HG03558 (cell line): Measurements from ENCODE around the gene PRDM9.
"Not testable (repeated sequence)": the region's sequence is repeated elsewhere in the genome, so short reads cannot be mapped to it uniquely, and the experiment has no call there.

Experiments used
- ATAC-seq: cut with Tn5 transposase; IDR thresholded peaks from one replicate; pipeline ENCODE4 v1.9.1; 2021; ENCODE audit warnings: moderate number of reproducible peaks; ENCODE audit not compliant: unreplicated experiment; ENCODE audit errors: extremely low read depth

Gene PRDM9

GRCh38 chr5:23507278-23507685 lies at the start of gene PRDM9:
Gene PRDM9, plus strand, starts transcription at chr5:23507609. Its CDS starts 1,425 bp downstream, at chr5:23509034.
- ATAC-seq = no peak

- ATAC-seq = no peak
Measured at GRCh38 chr5:23457780-23458179, 49.6 kb upstream of the PRDM9 start.

- no peak for ATAC-seq
Measured at GRCh38 chr5:23459214-23459613, 48.2 kb upstream of the PRDM9 start.

GRCh38 chr5:23461576-23461975 lies 45.8 kb upstream of the PRDM9 start:
- no peak for ATAC-seq

- ATAC-seq = no peak
Measured at GRCh38 chr5:23466401-23466912, 41.0 kb upstream of the PRDM9 start.

- no peak for ATAC-seq
Measured at GRCh38 chr5:23468658-23469057, 38.8 kb upstream of the PRDM9 start.

- ATAC-seq = no peak
Measured at GRCh38 chr5:23473915-23474314, 33.5 kb upstream of the PRDM9 start.

- ATAC-seq = no peak
Measured at GRCh38 chr5:23474315-23474714, 33.1 kb upstream of the PRDM9 start.

- no peak for ATAC-seq
Measured at GRCh38 chr5:23476580-23476979, 30.8 kb upstream of the PRDM9 start.

GRCh38 chr5:23482642-23483041 lies 24.8 kb upstream of the PRDM9 start:
- ATAC-seq = no peak

GRCh38 chr5:23483090-23483489 lies 24.3 kb upstream of the PRDM9 start:
- ATAC-seq = no peak

GRCh38 chr5:23484096-23484495 lies 23.3 kb upstream of the PRDM9 start:
- ATAC-seq = no peak

- ATAC-seq = not testable (repeated sequence)
Measured at GRCh38 chr5:23486227-23486626, 21.2 kb upstream of the PRDM9 start.

- no peak for ATAC-seq
Measured at GRCh38 chr5:23490993-23491392, 16.4 kb upstream of the PRDM9 start.

GRCh38 chr5:23494558-23494957 lies 12.9 kb upstream of the PRDM9 start:
- ATAC-seq = no peak

GRCh38 chr5:23496576-23496975 lies 10.8 kb upstream of the PRDM9 start:
- ATAC-seq = no peak

- ATAC-seq = no peak
Measured at GRCh38 chr5:23506329-23507236, 826 bp upstream of the PRDM9 start.

GRCh38 chr5:23510434-23510833 lies 3.0 kb downstream of the PRDM9 start:
- not testable (repeated sequence) for ATAC-seq

GRCh38 chr5:23522553-23522952 lies 15.1 kb downstream of the PRDM9 start:
- ATAC-seq = no peak

- ATAC-seq = no peak
Measured at GRCh38 chr5:23523031-23523430, 15.6 kb downstream of the PRDM9 start.

GRCh38 chr5:23523998-23524397 lies 16.6 kb downstream of the PRDM9 start:
- no peak for ATAC-seq

- no peak for ATAC-seq
Measured at GRCh38 chr5:23525751-23526150, 18.3 kb downstream of the PRDM9 start.
